Lower leg skin (tissue), 4 donors: Measurements from ENCODE around the gene LHFPL2. TPM values are rescaled to one million over a fixed set of nuclear protein-coding genes. Genes with fewer than 3 reads are reported as not detected.
"Not testable (repeated sequence)": the region's sequence is repeated elsewhere in the genome, so short reads cannot be mapped to it uniquely, and the experiment has no call there.

Source experiments
- DNase-seq, 2 donors: peaks; one replicate each; pipeline ENCODE4 v3.0.0-alpha.2; 2019; ENCODE audit warnings: low spot score in 2 of 2
- H3K4me3 ChIP-seq: fragments of 200-600 bp; sonication (generic); 2 replicates; pipeline ENCODE4 v1.5.1; 2017; ENCODE audit warnings: mild to moderate bottlenecking, low read depth; ENCODE audit not compliant: poor library complexity, severe bottlenecking
- POLR2A ChIP-seq, 2 donors: fragments of 450-650 bp; IDR thresholded peaks; one replicate each; pipeline ENCODE4 v1.6.1; 2016 to 2017; ENCODE audit warnings: antibody characterized with exemption in 2 of 2, mild to moderate bottlenecking in 1 of 2, moderate library complexity in 1 of 2
- WGBS, 2 donors: methylation state at CpG; one replicate each; pipeline ENCODE4 v1.1.5; 2018; 5-methylcytosine and 5-hydroxymethylcytosine counted together
- intact Hi-C: fragments of 100-400 bp; cut with DNase I; formaldehyde crosslinking; loops from one replicate; pipeline ENCODE4 v1.15.0; 2023; ENCODE audit warnings: low total_unique reads
- total RNA-seq, 4 donors: library from RNA; depleted of rRNA; stranded (reverse); fragments of >200 nt; gene quantifications; one replicate each; pipeline ENCODE4 v1.1.0, GENCODE V29; 2016
- TF ChIP-seq, protein P1 (sequence below), 3 donors: fragments of 450-650 bp; IDR thresholded peaks; one replicate each; pipeline ENCODE4 v1.5.1; 2016; ENCODE audit warnings: antibody characterized with exemption in 3 of 3, mild to moderate bottlenecking in 3 of 3, moderate library complexity in 2 of 3

The LHFPL2 gene
- total RNA-seq, 4 donors from 2014 or later = 7.3 to 11.1 (median 9.6) TPM

DNA sequence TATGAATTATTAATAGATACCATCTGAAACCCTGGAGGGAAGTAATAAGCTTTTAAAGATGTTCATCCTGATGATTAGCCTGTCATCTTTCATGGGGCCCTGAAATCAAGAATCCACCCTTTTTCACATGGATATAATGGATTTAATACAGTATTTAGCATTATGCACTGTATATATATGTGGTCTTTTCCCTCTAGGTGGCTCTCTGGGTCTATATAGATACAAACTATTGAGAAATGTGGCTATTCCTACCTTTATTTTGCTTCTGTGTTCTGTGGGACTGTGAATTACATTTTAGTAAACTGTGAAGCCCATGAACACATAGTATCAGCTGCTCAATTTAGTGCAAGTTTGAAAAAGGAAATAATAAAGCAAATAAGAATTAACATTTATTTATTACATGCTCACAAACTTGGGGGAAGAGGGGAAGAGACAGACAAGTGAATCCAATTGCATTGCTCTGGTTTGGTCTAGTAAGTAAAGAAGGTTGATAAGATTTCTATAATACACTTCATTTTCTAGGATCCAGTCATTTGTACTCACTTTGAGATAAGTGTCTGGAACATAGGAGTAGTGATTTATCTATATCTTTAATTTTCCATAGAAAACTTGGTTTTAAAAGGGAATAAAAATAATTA lies 176.0 kb downstream of the LHFPL2 start:
- intact Hi-C loops = no loop called here
- DNase-seq = no peak
- TF ChIP-seq POLR2A (IDR thresholded peaks at IDR 0.05) = no peak
- TF ChIP-seq, protein P1, sequence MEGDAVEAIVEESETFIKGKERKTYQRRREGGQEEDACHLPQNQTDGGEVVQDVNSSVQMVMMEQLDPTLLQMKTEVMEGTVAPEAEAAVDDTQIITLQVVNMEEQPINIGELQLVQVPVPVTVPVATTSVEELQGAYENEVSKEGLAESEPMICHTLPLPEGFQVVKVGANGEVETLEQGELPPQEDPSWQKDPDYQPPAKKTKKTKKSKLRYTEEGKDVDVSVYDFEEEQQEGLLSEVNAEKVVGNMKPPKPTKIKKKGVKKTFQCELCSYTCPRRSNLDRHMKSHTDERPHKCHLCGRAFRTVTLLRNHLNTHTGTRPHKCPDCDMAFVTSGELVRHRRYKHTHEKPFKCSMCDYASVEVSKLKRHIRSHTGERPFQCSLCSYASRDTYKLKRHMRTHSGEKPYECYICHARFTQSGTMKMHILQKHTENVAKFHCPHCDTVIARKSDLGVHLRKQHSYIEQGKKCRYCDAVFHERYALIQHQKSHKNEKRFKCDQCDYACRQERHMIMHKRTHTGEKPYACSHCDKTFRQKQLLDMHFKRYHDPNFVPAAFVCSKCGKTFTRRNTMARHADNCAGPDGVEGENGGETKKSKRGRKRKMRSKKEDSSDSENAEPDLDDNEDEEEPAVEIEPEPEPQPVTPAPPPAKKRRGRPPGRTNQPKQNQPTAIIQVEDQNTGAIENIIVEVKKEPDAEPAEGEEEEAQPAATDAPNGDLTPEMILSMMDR (IDR thresholded peaks at IDR 0.05) = no peak
- no peak overlapping the region for H3K4me3 ChIP-seq

DNA sequence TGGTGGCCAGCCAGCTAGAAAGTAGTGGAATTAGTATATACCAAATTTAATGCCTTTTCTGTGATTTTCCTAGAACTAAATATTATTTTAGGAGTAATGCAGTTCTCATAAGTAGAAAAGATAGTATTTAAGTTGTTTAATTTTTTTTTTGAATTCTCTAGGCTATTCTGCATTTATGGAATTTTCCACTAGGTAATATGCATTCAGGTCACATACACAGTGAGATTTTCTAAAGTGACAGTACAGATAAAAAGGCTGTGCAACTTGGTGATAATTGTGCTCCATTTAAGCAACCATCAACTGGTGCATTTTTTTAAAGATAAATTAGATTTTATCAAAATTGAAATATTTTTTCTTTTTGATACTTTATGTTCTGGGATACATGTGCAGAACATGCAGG lies 176.7 kb downstream of the LHFPL2 start:
- TF ChIP-seq POLR2A (IDR thresholded peaks at IDR 0.05) = no peak
- TF ChIP-seq, protein P1 (IDR thresholded peaks at IDR 0.05) = no peak
- no peak overlapping the region for H3K4me3 ChIP-seq
- DNase-seq = no peak
- intact Hi-C loops = no loop called here

DNA sequence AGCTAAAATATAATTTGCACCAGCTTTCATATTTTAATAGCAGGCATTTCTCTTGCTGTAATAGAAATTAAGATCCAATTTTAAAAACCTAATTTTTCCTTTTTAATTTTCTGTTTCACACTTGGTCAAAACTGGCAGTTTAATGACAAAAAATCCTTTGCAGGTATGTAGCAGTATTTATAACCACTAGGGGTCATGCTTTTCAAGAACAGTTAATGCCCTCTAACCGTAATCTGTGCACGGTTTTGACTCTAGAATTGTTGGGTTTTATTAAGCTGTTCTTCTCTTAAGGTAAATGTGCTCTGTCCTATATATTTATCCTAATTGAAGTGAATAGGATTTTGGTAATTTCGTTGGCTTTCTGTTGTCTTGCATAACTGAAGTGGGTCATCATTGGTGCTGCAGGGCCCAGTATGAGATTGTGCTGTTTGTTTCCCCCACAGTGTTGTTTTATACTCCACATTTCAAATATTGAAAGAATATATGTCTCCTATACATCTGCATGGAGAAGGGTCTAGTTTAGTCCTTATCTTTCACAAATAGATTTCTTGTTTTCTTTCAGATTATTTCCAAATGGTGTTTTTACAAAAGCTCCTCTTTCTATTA lies 180.7 kb downstream of the LHFPL2 start:
- WGBS, 2 donors = 11 to 12% methylated on average over 3 of the region's 3 CpGs
- no peak overlapping the region for H3K4me3 ChIP-seq
- TF ChIP-seq, protein P1 (IDR thresholded peaks at IDR 0.05) = no peak
- TF ChIP-seq POLR2A (IDR thresholded peaks at IDR 0.05) = no peak
- DNase-seq = no peak
- intact Hi-C loops = no loop called here

DNA sequence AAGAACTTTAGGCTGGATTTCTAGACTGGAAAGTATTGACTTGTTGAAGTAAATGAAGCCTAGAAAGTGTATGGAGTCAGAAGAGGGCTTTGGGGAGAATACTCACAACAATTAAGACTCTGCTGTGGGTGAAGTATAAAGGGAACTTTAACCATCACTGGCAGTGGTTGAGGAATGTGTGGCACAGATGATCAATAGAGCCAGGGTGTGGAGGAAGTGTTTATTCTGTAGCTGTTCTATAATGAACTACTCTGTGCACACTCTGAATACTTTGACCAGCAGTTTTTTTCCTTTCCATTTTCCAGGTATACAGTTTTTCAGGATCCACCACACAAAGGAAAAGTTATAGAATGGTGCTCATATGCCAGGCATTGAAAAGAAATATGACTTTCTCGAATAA lies 181.4 kb downstream of the LHFPL2 start:
- no peak for DNase-seq
- H3K4me3 ChIP-seq = no peak overlapping the region
- intact Hi-C loops = no loop called here
- TF ChIP-seq, protein P1 (IDR thresholded peaks at IDR 0.05) = no peak
- no peak for TF ChIP-seq POLR2A (IDR thresholded peaks at IDR 0.05)
- 89 to 94% methylated on average over 1 of the region's 1 CpG for WGBS, 2 donors

DNA sequence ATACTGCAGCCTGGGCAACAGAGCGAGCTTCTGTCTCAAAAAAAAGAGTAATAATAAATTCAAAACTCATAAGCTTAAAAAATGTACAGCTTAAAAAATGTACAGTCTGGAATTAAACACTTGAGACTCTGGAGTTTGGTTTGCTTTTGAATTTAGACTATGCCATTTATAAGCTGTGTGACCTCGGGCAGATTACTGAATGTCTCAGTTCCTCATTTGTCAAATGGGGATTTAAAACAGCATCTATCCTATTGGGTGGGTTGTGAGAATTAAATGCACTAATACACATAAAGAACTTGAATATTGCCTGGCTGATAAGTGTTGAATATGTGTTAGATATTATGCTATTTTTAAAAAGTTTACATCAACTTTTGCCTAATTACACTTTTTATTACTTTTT lies 189.7 kb downstream of the LHFPL2 start:
- TF ChIP-seq, protein P1 (IDR thresholded peaks at IDR 0.05) = no peak
- no peak for TF ChIP-seq POLR2A (IDR thresholded peaks at IDR 0.05)
- intact Hi-C loops = no loop called here
- no peak overlapping the region for H3K4me3 ChIP-seq
- no peak for DNase-seq
- WGBS, 2 donors = 94 to 96% methylated on average over 2 of the region's 2 CpGs

DNA sequence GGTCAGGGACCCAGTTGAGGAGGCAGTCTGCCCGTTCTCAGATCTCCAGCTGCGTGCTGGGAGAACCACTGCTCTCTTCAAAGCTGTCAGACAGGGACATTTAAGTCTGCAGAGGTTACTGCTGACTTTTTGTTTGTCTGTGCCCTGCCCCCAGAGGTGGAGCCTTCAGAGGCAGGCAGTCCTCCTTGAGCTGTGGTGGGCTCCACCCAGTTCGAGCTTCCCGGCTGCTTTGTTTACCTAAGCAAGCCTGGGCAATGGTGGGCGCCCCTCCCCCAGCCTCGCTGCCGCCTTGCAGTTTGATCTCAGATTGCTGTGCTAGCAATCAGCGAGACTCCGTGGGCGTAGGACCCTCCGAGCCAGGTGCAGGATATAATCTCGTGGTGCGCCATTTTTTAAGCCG lies 191.1 kb downstream of the LHFPL2 start:
- DNase-seq, intact Hi-C loops, H3K4me3 ChIP-seq: not testable (repeated sequence)
- WGBS, 2 donors = 80 to 84% methylated on average over 12 to 13 of the region's 14 CpGs
